Fibroblast of mammary gland (primary cell): ENCODE data around the gene DIP2C.
"Not testable (repeated sequence)": the region's sequence is repeated elsewhere in the genome, so short reads cannot be mapped to it uniquely, and the experiment has no call there.

Experiments used
- DNase-seq: peaks from one replicate; pipeline ENCODE4 v3.0.0-alpha.2; 2010; ENCODE audit warnings: low read depth
- H3K4me3 ChIP-seq: 2 replicates; pipeline ENCODE4 v1.5.1; 2011; ENCODE audit warnings: low read depth, mild to moderate bottlenecking, low read length, moderate library complexity; ENCODE audit not compliant: control insufficient read depth
- TF ChIP-seq, protein P1 (sequence below): conservative IDR thresholded peaks from 2 replicates; pipeline ENCODE4 v1.5.1; 2011; ENCODE audit warnings: low read depth, low read length, inconsistent platforms; ENCODE audit not compliant: control insufficient read depth, insufficient read depth

Gene DIP2C

DNA sequence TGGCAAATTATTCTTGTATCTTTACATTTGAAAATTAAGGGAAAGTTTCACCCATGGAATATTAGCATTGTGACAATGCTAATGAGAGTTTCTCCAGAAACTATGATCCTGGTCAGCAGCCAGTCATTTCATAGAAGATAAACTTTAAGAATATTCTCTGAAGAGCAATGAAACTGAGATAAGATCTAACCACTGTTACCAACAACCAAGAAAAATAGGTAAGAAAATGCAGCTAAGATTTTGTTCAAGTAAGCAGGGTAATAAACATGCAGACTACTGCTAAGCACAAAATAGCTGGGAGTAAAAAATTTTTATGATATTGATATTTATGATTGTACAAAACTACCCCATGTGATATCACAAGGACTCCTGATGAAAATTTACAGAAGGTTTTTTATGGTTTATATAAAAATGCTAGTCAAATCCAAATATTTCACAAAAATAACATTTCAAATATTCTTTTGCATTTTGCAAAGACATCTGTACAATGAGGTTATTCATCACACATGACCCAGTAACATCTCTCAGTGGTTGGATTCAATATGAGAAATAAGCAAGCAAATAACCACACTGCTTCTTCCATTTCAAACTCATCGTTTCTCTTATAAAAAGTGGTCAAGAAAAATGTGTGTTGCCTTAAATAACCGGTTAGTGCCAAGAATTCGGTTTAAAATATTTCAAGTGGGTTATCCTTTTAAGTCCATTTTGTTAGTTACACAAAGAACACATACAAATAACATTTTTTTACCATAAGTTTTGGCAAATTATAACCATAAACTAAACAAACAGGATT, 251.6 kb downstream of the DIP2C start:
- TF ChIP-seq, protein P1, sequence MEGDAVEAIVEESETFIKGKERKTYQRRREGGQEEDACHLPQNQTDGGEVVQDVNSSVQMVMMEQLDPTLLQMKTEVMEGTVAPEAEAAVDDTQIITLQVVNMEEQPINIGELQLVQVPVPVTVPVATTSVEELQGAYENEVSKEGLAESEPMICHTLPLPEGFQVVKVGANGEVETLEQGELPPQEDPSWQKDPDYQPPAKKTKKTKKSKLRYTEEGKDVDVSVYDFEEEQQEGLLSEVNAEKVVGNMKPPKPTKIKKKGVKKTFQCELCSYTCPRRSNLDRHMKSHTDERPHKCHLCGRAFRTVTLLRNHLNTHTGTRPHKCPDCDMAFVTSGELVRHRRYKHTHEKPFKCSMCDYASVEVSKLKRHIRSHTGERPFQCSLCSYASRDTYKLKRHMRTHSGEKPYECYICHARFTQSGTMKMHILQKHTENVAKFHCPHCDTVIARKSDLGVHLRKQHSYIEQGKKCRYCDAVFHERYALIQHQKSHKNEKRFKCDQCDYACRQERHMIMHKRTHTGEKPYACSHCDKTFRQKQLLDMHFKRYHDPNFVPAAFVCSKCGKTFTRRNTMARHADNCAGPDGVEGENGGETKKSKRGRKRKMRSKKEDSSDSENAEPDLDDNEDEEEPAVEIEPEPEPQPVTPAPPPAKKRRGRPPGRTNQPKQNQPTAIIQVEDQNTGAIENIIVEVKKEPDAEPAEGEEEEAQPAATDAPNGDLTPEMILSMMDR: no peak
- no peak overlapping the region for H3K4me3 ChIP-seq
- DNase-seq: no peak

DNA sequence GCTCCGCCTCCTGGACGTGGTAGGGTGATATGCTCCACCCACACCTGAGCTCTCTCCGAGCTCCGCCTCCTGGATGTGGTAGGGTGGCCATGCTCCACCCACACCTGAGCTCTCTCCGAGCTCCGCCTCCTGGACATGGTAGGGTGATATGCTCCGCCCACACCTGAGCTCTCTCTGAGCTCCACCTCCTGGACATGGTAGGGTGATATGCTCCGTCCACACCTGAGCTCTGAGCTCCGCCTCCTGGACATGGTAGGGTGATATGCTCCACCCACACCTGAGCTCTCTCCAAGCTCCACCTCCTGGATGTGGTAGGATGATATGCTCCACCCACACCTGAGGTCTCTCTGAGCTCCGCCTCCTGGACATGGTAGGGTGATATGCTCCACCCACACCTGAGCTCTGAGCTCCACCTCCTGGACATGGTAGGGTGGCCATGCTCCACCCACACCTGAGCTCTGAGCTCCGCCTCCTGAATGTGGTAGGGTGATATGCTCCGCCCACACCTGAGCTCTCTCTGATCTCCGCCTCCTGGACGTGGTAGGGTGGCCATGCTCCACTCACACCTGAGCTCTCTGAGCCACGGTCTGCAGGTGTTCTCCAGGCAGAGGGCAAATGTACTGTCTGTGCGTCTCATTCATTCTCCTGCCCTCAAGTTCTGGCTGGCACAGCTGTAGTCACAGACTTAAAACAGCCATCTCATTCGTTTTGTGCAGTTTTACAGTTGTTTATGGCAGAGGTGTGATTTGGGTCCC, 252.4 kb downstream of the DIP2C start:
- DNase-seq: no peak
- H3K4me3 ChIP-seq: no peak overlapping the region
- TF ChIP-seq, protein P1: no peak

DNA sequence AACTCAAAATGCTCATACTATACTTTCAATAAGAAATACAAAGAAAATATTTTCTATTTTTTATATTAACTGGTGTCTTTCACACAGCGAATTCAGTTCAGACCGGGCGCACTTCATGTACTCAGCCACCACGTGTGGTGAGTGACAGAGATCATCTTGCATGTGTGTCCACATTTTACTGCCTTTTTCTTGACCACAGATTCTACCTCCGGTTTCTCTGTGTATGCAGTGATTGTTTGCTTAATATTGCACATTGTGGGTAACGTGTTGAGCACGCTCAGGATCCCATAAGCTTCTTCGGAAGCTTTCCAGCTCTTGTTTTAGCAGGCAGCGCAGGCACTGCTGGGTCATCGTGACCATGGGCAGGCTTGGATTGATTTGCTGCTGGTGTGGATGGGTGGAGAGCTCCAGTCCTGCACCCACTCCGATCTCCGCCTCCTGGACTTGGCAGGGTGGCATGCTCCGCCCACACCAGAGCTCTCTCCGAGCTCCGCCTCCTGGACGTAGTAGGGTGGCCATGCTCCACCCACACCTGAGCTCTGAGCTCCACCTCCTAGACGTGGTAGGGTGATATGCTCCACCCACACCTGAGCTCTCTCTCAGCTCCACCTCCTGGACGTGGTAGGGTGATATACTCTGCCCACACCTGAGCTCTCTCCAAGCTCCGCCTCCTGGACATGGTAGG, 253.3 kb downstream of the DIP2C start:
- no peak for DNase-seq
- TF ChIP-seq, protein P1: no peak
- no peak overlapping the region for H3K4me3 ChIP-seq

DNA sequence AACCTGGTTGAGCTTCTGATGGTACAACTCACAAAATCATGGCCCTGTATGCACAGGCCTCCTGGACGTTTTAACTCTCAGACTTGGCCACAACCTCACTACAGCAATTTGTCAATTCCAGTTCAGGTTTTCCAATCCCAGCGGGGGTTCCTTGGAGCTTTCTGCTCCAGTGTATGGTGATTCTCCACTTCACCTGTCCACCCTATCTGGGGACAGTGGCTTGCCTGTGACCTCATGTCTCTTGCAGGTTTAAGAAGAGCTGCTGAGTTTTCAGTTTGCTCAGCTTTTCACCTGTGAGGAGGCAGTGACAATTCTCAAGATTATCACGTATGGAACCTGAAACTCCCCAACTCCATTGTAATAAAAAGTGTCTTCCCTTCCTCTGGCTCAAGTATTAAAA, 254.1 kb downstream of the DIP2C start:
- no peak for DNase-seq
- TF ChIP-seq, protein P1: no peak
- H3K4me3 ChIP-seq: no peak overlapping the region

DNA sequence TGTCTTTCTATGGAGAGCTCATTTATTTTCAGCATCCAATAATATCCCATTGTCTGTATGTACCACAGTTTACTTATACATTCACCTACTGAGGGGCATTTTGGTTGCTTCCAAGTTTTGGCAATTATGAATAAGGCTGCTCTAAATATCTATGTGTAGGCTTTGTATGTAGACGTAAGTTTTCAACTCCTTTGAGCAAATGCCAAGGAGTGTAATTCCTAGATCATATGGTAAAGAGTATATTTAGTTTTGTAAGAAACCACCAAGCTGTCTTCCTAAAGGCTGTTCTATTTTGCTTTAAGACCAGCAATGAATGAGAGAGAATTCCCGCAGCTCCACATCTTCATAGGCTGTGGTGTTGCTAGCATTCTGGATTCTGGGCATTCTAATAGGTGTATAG, 259.8 kb downstream of the DIP2C start:
- DNase-seq: no peak
- H3K4me3 ChIP-seq: no peak overlapping the region
- TF ChIP-seq, protein P1: no peak

DNA sequence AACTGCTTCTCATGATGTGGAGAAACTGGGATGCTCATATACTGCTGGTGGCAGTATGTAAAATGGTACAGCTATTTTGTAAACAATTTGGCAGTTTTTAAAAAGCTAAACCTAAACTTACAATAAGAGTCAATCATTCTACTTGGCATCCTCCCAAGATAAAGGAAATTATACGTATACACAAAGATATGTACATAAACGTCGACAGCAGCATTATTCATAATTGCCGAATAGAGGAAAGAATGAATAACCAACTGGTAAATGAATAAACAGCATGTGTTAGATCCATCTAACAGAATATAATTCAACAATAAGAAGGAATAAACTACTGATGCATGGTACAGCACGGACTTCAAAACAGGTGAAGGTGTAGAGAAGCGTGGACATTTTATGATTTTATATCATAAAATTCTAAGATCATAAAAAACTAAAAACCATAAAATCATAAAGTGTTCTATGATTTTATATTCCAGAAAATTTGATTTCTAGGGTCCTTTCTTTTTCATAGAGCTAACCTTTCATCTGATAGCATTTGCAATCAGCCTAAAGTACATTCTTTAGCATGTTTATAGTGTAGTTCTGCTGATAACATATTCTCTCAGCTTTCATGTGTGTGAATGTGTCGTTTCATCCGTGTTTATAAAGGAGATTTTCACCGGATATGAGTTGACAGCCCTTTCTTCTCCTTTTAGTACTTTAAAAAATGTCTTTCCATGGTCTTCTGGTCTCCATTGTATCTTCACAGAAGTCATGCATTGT, 261.5 kb downstream of the DIP2C start:
- TF ChIP-seq, protein P1: no peak
- H3K4me3 ChIP-seq: no peak overlapping the region
- DNase-seq: no peak

DNA sequence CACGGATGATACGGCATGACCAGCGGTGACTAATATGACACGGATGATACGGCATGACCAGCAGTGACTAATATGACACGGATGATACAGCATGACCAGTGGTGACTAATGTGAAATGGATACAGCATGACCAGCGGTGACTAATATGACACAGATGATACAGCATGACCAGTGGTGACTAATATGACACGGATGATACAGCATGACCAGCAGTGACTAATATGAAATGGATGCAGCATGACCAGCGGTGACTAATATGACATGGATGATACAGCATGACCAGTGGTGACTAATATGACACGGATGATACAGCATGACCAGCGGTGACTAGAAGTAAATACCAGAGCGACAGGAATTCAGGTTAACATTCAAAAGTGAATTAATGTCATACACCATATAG, 264.1 kb downstream of the DIP2C start:
- not testable (repeated sequence) for H3K4me3 ChIP-seq
- peak; percentile 69 for DNase-seq

DNA sequence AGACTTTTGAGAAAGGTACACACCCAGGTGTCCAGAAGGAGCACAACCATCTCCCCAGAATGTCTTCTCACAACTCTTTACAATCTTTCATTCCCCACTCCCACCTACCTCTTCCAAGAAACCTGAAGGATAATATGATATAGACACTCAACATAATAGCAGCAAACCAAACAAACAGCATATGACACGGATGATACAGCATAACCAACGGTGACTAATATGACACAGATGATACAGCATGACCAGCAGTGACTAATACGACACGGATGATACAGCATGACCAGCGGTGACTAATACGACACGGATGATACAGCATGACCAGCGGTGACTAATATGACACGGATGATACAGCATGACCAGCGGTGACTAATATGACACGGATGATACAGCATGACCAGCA, 264.7 kb downstream of the DIP2C start:
- DNase-seq: peak; percentile 11
- not testable (repeated sequence) for H3K4me3 ChIP-seq
